Islet precursor cell (in vitro differentiated cells): ENCODE data around the gene ABCF2.

ENCODE experiments used
- DNase-seq: peaks from one replicate; pipeline ENCODE4 v3.0.0-alpha.2; 2018

ABCF2 gene

GRCh38 chr7:151191544-151191943 lies 35.5 kb downstream of the ABCF2 start:
- no peak for DNase-seq

GRCh38 chr7:151189038-151189437 lies 38.0 kb downstream of the ABCF2 start:
- DNase-seq, result no peak

- DNase-seq, result no peak
These were observed 38.8 kb downstream of the ABCF2 start for GRCh38 chr7:151188252-151188542.

DNA sequence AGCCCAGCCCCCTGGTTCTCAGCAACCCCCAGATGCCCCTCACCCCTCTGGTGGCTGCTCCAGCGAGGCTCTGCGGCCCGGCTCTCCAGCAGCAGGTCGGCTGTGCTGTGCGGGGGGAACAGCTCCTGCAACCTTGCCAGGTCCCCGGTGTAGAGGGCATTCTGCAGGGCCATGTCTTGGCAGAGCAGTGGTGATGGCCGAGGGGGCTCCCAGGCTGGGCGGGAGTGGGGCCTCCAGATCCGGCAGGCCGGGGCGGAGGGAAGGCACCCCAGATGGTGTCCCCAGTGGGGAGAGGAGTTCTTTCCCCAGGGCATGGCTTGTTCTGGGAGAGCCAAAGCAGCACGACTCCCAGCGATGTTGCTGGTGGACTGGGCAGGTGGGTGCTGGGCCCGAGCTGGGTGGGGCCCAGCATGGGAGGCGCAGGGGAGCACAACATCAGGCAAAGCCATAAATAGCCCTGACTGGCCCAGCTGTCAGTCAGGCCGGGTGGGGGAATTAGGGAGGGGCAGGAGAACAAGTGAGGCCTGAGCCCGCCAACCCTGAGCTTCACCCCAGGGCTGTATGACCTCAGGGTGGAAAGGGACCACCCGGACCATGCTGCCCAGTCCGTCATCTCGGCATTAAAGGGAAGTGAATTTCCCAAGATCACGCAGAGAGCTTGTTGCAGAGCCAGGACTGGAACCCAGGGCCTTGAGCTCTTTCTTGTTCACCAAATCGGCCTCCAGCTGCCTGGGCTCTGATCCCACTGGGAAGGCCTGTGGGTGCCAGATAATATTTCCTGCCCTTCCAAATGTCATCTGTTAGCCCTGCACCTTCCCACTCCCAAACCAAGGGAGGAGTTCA lies 39.4 kb downstream of the ABCF2 start:
- no peak for DNase-seq

DNA sequence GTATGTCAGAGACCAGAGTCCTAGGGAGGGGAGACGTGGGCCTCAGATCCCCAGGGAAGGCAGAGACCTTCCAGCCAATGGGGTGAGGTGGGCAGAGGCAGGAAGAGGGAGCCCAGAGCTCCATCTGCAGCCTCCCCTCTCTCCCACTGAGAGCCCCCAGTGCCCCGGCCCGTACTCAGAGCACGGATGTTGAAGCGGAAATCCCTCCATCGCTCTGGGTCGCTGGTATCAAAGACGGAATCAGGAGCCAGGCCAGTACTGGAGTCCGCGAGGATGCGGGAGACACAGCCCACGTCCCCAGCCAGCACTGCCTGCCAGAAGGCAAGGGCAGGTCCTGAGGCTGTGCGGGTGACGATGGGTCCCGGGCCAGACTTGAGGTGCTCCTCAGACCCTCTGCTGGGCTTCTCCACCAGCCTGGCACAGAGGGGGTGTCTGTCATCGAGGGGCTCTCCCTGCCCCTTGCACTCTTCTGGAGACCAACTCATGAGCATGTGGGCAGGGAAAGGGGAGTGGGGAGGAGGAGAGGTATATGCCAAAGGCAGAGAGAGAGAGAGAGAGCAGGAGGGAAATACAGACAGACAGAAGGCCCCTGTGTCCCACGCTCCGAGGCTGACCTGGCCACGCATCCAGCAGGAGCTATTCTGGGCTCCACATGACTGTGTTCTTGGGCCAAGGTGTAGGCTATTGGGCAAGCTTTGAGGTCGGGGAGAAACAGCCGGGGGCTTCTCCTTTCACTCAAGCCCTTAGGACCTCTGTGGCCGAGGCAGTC lies 40.2 kb downstream of the ABCF2 start, which contains the start of gene ASB10:
Gene ASB10, minus strand, starts transcription at position 611 of the 769 bp plus-strand sequence. Its CDS starts 120 bp downstream, at position 491.
- DNase-seq, result no peak

GRCh38 chr7:151185762-151186639 lies 41.0 kb downstream of the ABCF2 start:
- DNase-seq, result no peak

GRCh38 chr7:151181011-151181431 lies 46.0 kb downstream of the ABCF2 start:
- DNase-seq, result peak; percentile 47

DNA sequence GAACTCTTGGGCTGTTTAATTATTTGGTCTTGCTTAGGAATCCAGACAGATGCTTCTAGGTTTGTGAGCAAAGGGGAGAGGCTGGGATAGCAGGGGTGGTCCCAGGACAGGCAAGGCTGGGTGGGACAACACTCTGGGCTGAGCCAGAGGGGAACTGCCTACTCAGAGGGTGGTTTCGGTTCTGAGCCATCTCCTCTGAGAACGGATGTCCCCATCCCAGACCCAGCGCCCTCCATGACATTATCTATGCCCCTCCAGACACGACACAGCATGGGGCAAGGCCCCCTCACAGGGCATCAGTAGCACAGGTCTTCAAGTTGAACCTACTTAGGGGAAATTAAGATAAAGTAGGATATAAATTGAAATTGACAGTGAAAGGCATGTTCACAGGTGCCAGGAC lies 47.1 kb downstream of the ABCF2 start:
- DNase-seq, result peak; percentile 35

DNA sequence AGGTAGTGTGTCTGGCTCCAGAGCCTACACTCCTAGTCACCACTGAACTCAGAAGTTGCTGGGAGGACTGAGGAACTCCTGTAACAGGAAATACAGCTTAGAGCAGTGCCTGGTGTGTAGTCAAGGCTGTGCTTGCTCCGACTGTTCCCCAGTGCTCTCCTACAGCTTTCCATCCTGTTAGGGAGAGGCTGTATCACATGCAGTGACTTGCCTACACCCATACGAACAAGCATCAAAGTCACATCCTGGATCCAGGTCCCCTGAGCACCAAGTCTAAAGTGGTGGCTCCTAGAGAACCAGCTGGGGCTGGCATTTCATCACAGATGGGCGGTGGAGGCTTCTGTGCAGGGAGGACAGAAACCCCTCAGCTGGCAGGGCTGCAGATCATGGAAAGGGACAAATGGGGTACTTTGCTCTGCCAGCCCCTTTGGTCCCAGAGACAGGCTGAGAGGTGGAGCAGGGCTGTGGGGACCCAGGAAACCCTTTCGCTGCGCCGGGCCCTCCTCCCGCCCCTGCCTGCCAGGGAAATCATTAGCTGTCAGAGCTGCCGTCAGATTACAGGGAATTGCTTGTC lies 47.6 kb downstream of the ABCF2 start:
- peak; percentile 34 for DNase-seq

GRCh38 chr7:151178831-151179230 lies 48.2 kb downstream of the ABCF2 start:
- DNase-seq, result peak; percentile 37

- peak; percentile 18 for DNase-seq
These were observed 48.8 kb downstream of the ABCF2 start for GRCh38 chr7:151178236-151178635.

GRCh38 chr7:151177310-151177709 lies 49.7 kb downstream of the ABCF2 start:
- peak; percentile 35 for DNase-seq

- DNase-seq, result no peak
These were observed 50.6 kb downstream of the ABCF2 start for GRCh38 chr7:151176401-151176800.

- peak; percentile 45 for DNase-seq
These were observed 51.2 kb downstream of the ABCF2 start for GRCh38 chr7:151175793-151176311.

DNA sequence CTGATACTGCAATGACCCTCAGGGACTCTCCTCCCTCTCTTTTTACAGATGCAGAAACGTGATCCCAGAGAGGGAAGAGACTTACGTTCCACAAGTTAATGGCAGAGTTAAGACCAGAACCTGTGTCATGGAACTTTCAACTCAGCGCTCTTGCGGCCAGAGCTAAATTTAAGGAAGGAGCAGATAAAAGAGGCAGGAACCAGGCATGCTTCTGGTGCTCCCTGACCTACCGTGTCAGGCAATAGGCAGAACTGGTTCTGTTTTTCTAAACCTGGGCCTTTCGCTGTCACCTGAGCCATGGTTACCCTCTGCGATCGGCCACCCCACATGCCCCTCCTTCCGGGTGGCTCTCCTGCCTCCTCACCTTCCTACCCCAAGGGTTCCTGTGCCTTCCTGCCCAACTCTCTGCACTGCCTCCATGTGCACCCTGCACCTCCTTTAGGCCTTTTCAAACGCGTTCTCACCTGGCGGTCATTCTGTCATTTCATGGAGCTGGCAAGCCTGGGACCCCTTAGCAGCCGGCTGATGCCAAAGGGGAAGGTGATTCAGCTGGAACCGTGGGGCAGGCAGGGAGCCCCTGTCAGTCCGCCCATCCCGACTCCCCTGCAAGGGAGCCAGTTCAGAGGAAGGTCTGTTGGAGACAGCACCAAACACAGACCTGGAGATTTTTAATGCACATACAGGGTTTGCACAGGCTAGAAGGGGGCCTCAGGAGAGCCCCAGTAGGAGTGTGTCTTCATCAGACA lies 51.8 kb downstream of the ABCF2 start:
- peak; percentile 42 for DNase-seq

DNA sequence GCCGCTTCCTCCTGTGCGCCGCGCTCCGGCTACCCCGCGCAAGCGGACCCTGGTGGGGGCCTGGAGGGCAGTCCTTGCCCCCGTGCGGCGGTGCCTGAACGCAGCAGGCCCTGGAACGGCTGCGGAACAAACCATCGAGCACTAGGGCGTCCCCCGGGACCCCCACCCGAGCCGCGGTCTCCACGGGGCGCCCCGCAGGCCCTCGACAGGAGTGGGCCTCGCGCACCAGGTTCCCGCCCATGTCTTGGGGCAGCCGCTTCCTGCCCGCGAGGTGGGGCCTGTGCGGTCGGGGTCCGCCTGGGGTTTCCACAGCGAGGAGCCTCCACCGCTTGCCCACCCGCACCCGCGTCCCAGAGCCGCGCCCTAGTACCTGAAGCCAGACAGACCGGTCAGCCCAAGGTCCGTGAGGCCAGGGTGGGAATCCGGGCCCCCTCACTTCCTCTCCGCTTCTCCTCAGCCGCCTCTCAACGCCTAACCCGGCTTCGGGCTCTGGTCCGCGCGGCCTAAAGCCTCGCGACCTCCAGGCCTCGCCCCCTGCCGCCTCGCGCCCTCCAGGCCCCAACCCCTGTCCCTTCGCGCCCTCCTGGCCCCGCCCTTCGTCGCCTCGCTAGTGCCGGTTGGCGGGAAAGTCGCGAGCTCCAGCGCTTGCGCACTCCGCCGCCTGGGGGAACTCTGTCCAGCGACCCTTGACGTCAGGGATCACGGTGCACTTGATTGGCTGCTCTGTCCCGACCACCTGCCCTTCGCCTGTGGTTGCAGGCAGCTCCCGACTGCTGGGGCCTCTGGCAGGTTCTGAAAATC lies 52.6 kb downstream of the ABCF2 start:
- peak; percentile 40 for DNase-seq

DNA sequence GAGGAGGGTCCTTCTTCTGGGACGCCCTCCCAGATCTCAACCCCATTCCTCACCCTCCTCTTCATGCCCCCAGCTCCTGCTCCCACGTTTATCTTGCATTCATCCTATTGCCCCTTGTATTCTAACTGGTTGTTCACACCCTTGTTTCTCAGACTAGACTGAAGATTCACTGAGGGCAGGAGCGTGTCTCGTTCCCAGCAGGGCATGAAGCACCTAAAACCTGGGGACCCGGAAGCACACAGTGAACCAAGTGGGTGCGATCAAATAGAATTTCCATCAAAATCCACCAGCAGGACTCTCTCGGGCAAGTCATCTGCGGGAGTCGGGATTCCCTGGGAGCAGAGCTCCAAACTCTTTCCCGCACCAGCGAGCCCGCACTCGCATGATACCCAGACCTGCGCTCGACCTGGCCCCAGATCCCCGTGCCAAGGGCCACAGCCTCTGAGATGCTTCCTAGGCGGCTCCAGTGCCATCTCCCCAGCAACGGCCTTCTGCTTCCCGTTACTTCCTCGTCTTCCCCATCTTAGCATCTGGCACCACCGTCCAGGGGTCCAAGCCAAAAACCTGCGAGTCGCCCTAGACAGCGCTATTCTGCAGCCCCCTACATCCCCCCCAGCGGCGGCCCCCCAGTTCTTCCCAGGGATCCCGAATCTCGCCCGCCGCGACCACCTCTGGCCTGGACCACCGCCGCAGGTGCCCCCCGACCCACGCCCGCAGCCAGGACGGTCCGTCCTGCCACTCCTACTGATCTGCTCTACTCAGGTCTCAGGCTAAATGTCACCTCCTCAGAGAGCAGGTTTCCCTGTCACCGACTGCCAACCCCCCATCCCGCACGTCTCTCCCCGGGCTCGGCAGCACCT lies 53.4 kb downstream of the ABCF2 start:
- DNase-seq, result peak; percentile 32

GRCh38 chr7:151172273-151173141 lies 54.5 kb downstream of the ABCF2 start:
- peak; percentile 86 for DNase-seq

DNA sequence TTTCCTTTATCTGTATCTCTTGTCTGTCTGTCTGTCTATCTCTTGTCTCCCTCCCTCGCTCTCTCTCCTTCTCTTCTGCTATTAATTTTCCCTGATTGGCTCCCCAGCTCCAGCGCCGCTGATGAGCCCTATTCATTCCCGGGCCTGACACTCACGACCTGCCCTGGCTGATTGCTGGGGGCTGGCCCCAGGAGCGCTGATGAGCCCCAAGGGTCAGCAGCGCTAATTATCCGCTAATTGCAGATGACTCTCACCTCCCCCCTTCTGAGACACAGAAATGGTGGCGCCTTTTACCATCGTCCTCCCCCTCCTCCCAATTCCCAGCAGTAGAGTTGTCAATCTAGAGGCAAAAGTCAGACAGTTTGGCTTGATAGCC lies 58.2 kb downstream of the ABCF2 start:
- peak; percentile 48 for DNase-seq
